Measurements from ENCODE around the gene CERT1.

CERT1 gene

GRCh38 chr5:75441560-75441959 lies 69.9 kb downstream of the CERT1 start:
- no peak for DNase-seq (ENCODE audit: low spot score)
- no peak for TF ChIP-seq CTCF (IDR thresholded peaks at IDR 0.05; ENCODE audit: extremely low read depth, insufficient read depth, missing control alignments)
- in situ Hi-C loops (cut with MboI; ENCODE audit: low pct_unique_long_range_greater_than_20kb, low sequenced_read_pairs, unreplicated experiment) = no loop called here

- in situ Hi-C loops (cut with MboI; ENCODE audit: low pct_unique_long_range_greater_than_20kb, low sequenced_read_pairs, unreplicated experiment) = no loop called here
- no peak for TF ChIP-seq CTCF (IDR thresholded peaks at IDR 0.05; ENCODE audit: extremely low read depth, insufficient read depth, missing control alignments)
- DNase-seq (ENCODE audit: low spot score) = no peak
Measured at GRCh38 chr5:75439276-75439675, 72.2 kb downstream of the CERT1 start.

GRCh38 chr5:75438722-75439121 lies 72.7 kb downstream of the CERT1 start:
- in situ Hi-C loops (cut with MboI; ENCODE audit: low pct_unique_long_range_greater_than_20kb, low sequenced_read_pairs, unreplicated experiment) = no loop called here
- TF ChIP-seq CTCF (IDR thresholded peaks at IDR 0.05; ENCODE audit: extremely low read depth, insufficient read depth, missing control alignments) = no peak
- DNase-seq (ENCODE audit: low spot score) = no peak

- in situ Hi-C loops (cut with MboI; ENCODE audit: low pct_unique_long_range_greater_than_20kb, low sequenced_read_pairs, unreplicated experiment) = no loop called here
- no peak for TF ChIP-seq CTCF (IDR thresholded peaks at IDR 0.05; ENCODE audit: extremely low read depth, insufficient read depth, missing control alignments)
- DNase-seq (ENCODE audit: low spot score) = no peak
Measured at GRCh38 chr5:75435096-75435495, 76.3 kb downstream of the CERT1 start.

GRCh38 chr5:75433814-75434506 lies 77.5 kb downstream of the CERT1 start:
- TF ChIP-seq CTCF (IDR thresholded peaks at IDR 0.05; ENCODE audit: extremely low read depth, insufficient read depth, missing control alignments) = no peak
- in situ Hi-C loops (cut with MboI; ENCODE audit: low pct_unique_long_range_greater_than_20kb, low sequenced_read_pairs, unreplicated experiment) = no loop called here
- DNase-seq (ENCODE audit: low spot score) = no peak

GRCh38 chr5:75414241-75414640 lies 97.2 kb downstream of the CERT1 start:
- TF ChIP-seq CTCF (IDR thresholded peaks at IDR 0.05; ENCODE audit: extremely low read depth, insufficient read depth, missing control alignments) = no peak
- in situ Hi-C loops (cut with MboI; ENCODE audit: low pct_unique_long_range_greater_than_20kb, low sequenced_read_pairs, unreplicated experiment) = no loop called here
- no peak for DNase-seq (ENCODE audit: low spot score)

All from GM13977 (cell line).